Measurements from ENCODE around the gene WDR93. TPM values are rescaled to one million over a fixed set of nuclear protein-coding genes. Genes with fewer than 3 reads are reported as not detected.

WDR93 gene
- polyA plus RNA-seq, 3 donors: not detected

DNA sequence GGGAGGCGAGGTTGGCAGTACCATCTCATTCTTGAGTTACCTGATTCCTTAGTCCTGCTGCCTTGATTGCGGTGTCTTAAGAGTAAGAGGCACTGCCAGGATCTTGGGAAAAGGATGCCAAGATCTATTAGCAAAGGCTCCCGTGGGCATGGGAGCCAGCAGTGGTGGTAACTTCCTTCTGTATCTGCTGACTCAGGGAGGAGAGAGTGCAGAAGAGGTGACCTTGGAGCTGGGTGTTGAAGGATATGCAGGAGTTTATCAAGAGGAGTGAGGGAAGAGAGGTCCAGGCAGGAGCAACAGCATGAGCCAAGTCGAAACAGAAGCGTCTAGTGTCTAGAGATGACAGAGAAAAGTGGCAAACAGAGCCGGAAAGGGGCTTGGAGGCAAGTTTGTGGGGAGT is 90.0 kb downstream of the WDR93 start:
- DNase-seq: peak in 1 of 3 donors; percentile 51
- H3K27me3 ChIP-seq (ENCODE audit: control insufficient read depth in 2 of 2, insufficient read depth in 2 of 2, low read length in 2 of 2): peaks cover 0 to 10% of the 10 kb centered on the region in 2 donors
- Mint-ChIP-seq H3K9me3 (no peaks in the 10 kb centered on the region), H3K4me1 (peaks cover 41% of the 10 kb centered on the region), H3K27me3 (ENCODE audit: low read depth in 3 of 3) (peaks cover 2 to 9% (median 8%) of the 10 kb centered on the region in 3 donors), H3K27ac (peak overlapping the region; percentile 84 to 96 (median 94)), H3K4me3 (peak overlapping the region in 1 of 2 donors; percentile 70), H3K36me3 (peaks cover 14 to 18% of the 10 kb centered on the region in 2 donors)
- peaks cover 17% of the 10 kb centered on the region in 2 donors for H3K36me3 ChIP-seq (replicated peaks in 1 of 2; ENCODE audit: control insufficient read depth in 1 of 2, insufficient read depth in 2 of 2, low read length in 2 of 2)
- peaks cover 23% of the 10 kb centered on the region for H4K20me1 ChIP-seq (ENCODE audit: insufficient read depth, low read length)
- no peaks in the 10 kb centered on the region for H3K79me2 ChIP-seq (ENCODE audit: insufficient read depth, low read length)
- peaks cover 38 to 58% of the 10 kb centered on the region in 2 donors for H3K4me1 ChIP-seq (ENCODE audit: control insufficient read depth in 1 of 2, insufficient read depth in 2 of 2, low read length in 2 of 2)
- WGBS (ENCODE audit: insufficient coverage): 78% methylated on average over 6 of the region's 6 CpGs
- peak overlapping the region in 1 of 3 experiments; percentile 39 for H3K4me3 ChIP-seq (replicated peaks in 1 of 3; ENCODE audit: low read depth in 2 of 3, low read length in 3 of 3)
- H3K4me2 ChIP-seq (replicated peaks; ENCODE audit: extremely low read depth, low read length, poor library complexity, severe bottlenecking): peak overlapping the region; percentile 38
- H3K9ac ChIP-seq (ENCODE audit: insufficient read depth, low read length, poor library complexity, severe bottlenecking): no peak overlapping the region
- intact Hi-C loops (cut with micrococcal nuclease): loop anchor here in 1 of 2 donors (2.0 to 5.0 kb wide), 2 partner anchors 40 to 67 kb away; no protein-coding TSS in a partner anchor
- TF ChIP-seq, protein P1, sequence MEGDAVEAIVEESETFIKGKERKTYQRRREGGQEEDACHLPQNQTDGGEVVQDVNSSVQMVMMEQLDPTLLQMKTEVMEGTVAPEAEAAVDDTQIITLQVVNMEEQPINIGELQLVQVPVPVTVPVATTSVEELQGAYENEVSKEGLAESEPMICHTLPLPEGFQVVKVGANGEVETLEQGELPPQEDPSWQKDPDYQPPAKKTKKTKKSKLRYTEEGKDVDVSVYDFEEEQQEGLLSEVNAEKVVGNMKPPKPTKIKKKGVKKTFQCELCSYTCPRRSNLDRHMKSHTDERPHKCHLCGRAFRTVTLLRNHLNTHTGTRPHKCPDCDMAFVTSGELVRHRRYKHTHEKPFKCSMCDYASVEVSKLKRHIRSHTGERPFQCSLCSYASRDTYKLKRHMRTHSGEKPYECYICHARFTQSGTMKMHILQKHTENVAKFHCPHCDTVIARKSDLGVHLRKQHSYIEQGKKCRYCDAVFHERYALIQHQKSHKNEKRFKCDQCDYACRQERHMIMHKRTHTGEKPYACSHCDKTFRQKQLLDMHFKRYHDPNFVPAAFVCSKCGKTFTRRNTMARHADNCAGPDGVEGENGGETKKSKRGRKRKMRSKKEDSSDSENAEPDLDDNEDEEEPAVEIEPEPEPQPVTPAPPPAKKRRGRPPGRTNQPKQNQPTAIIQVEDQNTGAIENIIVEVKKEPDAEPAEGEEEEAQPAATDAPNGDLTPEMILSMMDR (IDR thresholded peaks at IDR 0.05): no peak
- no peak overlapping the region for H2AFZ ChIP-seq (ENCODE audit: insufficient read depth, low read depth, low read length, poor library complexity, severe bottlenecking)
- peak overlapping the region; percentile 36 to 78 for H3K27ac ChIP-seq (ENCODE audit: low read depth in 1 of 2, low read length in 2 of 2)
- no peaks in the 10 kb centered on the region for H3K9me3 ChIP-seq (replicated peaks in 1 of 2; ENCODE audit: control insufficient read depth in 1 of 2, insufficient read depth in 1 of 2, low read length in 2 of 2)

DNA sequence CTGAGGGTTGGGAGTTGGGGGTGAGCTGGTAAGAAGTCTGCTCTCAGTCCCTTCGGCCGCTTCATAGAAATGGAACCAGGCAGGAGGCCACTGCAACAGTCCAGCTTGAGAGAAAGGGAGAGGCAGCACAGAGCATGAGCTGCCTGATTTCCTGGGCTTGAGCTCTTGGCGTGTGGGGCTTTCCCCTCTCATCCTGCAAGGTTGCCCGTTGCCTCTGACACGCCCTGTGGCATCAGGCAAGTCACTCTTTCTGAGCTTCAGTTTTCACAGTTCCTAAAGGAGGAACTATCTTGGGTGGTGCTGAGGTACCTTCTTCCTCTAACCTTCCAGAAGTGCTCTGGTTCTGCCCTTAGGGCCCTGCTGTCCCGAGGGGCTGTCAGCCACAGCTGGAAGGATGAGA is 90.4 kb downstream of the WDR93 start:
- H3K4me2 ChIP-seq (replicated peaks; ENCODE audit: extremely low read depth, low read length, poor library complexity, severe bottlenecking): peak overlapping the region; percentile 38
- peak overlapping the region in 1 of 3 experiments; percentile 39 for H3K4me3 ChIP-seq (replicated peaks in 1 of 3; ENCODE audit: low read depth in 2 of 3, low read length in 3 of 3)
- Mint-ChIP-seq H3K36me3 (peaks cover 17 to 23% of the 10 kb centered on the region in 2 donors), H3K4me1 (peaks cover 41% of the 10 kb centered on the region), H3K9me3 (no peaks in the 10 kb centered on the region), H3K4me3 (peak overlapping the region in 1 of 2 donors; percentile 70), H3K27ac (peak overlapping the region; percentile 84 to 96 (median 94)), H3K27me3 (ENCODE audit: low read depth in 3 of 3) (peaks cover 2 to 8% (median 7%) of the 10 kb centered on the region in 3 donors)
- WGBS (ENCODE audit: insufficient coverage): 40% methylated on average over 4 of the region's 6 CpGs
- no peaks in the 10 kb centered on the region for H3K9me3 ChIP-seq (replicated peaks in 1 of 2; ENCODE audit: control insufficient read depth in 1 of 2, insufficient read depth in 1 of 2, low read length in 2 of 2)
- TF ChIP-seq, protein P1 (IDR thresholded peaks at IDR 0.05): no peak
- no peak overlapping the region for H2AFZ ChIP-seq (ENCODE audit: insufficient read depth, low read depth, low read length, poor library complexity, severe bottlenecking)
- peak overlapping the region; percentile 5 for H3K9ac ChIP-seq (ENCODE audit: insufficient read depth, low read length, poor library complexity, severe bottlenecking)
- peaks cover 34 to 53% of the 10 kb centered on the region in 2 donors for H3K4me1 ChIP-seq (ENCODE audit: control insufficient read depth in 1 of 2, insufficient read depth in 2 of 2, low read length in 2 of 2)
- peaks cover 0 to 6% of the 10 kb centered on the region in 2 donors for H3K27me3 ChIP-seq (ENCODE audit: control insufficient read depth in 2 of 2, insufficient read depth in 2 of 2, low read length in 2 of 2)
- H3K79me2 ChIP-seq (ENCODE audit: insufficient read depth, low read length): no peaks in the 10 kb centered on the region
- peak; percentile 86 to 93 (median 90) for DNase-seq
- intact Hi-C loops (cut with micrococcal nuclease): loop anchor here in 1 of 2 donors (2.0 to 5.0 kb wide), 2 partner anchors 40 to 66 kb away; no protein-coding TSS in a partner anchor
- H3K36me3 ChIP-seq (replicated peaks in 1 of 2; ENCODE audit: control insufficient read depth in 1 of 2, insufficient read depth in 2 of 2, low read length in 2 of 2): peaks cover 21% of the 10 kb centered on the region in 2 donors
- H4K20me1 ChIP-seq (ENCODE audit: insufficient read depth, low read length): peaks cover 28% of the 10 kb centered on the region
- H3K27ac ChIP-seq (ENCODE audit: low read depth in 1 of 2, low read length in 2 of 2): peak overlapping the region; percentile 36 to 78

Data from CD14-positive monocyte (primary cell).